K562 (cell line): ENCODE data around the gene ZNF319.

ENCODE experiments used
- CTCF ChIP-seq, 3 experiments: IDR thresholded peaks in 2 of 3; conservative IDR thresholded peaks in 1 of 3; 2 replicates each; pipeline ENCODE4 v1.5.1; 2011 to 2012; ENCODE audit warnings: low read length in 3 of 3, mild to moderate bottlenecking in 3 of 3, control low read depth in 2 of 3, improper control_type of control experiment in 1 of 3, inconsistent platforms in 1 of 3, low read depth in 1 of 3, mixed read lengths in 1 of 3, moderate library complexity in 1 of 3; ENCODE audit not compliant: insufficient read depth in 2 of 3
- POLR2A ChIP-seq: fragments of 450-650 bp; conservative IDR thresholded peaks from 2 replicates; pipeline ENCODE4 v1.6.1; 2016
- ZBED1 ChIP-seq: IDR thresholded peaks from 2 replicates; pipeline ENCODE4 v1.6.1; 2014
- ZNF311 ChIP-seq: fragments of 250-450 bp; sonication (Bioruptor Pico); IDR thresholded peaks from 2 replicates; pipeline ENCODE4 v1.4.0; 2020; ENCODE audit warnings: mild to moderate bottlenecking, moderate library complexity
- ZNF398 ChIP-seq: fragments of 250-450 bp; sonication (Bioruptor Pico); IDR thresholded peaks from 2 replicates; pipeline ENCODE4 v1.8.0; 2021; ENCODE audit warnings: moderate library complexity, mild to moderate bottlenecking, inconsistent platforms
- TF ChIP-seq, protein P1 (sequence below), 2 experiments: fragments of 450-650 bp; conservative IDR thresholded peaks; 2 replicates each; pipeline ENCODE4 v1.6.1; 2017; ENCODE audit warnings: mild to moderate bottlenecking in 2 of 2, moderate library complexity in 2 of 2
- TF ChIP-seq, protein P2 (sequence below), 2 experiments: fragments of 450-650 bp in 1 of 2; IDR thresholded peaks; 2 replicates each; pipeline ENCODE4 v1.6.1; 2011 to 2017; ENCODE audit warnings: low read depth in 2 of 2, antibody characterized with exemption in 1 of 2, borderline replicate concordance in 1 of 2, low read length in 1 of 2, mild to moderate bottlenecking in 1 of 2, mixed read lengths in 1 of 2; ENCODE audit not compliant: control insufficient read depth in 1 of 2

GRCh38 chr16:58024486-58025350 lies 24.2 kb upstream of the ZNF319 start:
- TF ChIP-seq POLR2A = peak; percentile 62
- TF ChIP-seq, protein P1, sequence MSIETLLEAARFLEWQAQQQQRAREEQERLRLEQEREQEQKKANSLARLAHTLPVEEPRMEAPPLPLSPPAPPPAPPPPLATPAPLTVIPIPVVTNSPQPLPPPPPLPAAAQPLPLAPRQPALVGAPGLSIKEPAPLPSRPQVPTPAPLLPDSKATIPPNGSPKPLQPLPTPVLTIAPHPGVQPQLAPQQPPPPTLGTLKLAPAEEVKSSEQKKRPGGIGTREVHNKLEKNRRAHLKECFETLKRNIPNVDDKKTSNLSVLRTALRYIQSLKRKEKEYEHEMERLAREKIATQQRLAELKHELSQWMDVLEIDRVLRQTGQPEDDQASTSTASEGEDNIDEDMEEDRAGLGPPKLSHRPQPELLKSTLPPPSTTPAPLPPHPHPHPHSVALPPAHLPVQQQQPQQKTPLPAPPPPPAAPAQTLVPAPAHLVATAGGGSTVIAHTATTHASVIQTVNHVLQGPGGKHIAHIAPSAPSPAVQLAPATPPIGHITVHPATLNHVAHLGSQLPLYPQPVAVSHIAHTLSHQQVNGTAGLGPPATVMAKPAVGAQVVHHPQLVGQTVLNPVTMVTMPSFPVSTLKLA (conservative IDR thresholded peaks at IDR 0.05) = peak in 1 of 2 experiments; percentile 50; a peak in 2 of 4 replicates
- TF ChIP-seq ZNF311 = no peak
- no peak for TF ChIP-seq ZNF398 (CRISPR knock-in tag)
- TF ChIP-seq ZBED1 = 0 out of 2 replicates have a peak, but pooled peaks have one; percentile 11
- TF ChIP-seq, protein P2, sequence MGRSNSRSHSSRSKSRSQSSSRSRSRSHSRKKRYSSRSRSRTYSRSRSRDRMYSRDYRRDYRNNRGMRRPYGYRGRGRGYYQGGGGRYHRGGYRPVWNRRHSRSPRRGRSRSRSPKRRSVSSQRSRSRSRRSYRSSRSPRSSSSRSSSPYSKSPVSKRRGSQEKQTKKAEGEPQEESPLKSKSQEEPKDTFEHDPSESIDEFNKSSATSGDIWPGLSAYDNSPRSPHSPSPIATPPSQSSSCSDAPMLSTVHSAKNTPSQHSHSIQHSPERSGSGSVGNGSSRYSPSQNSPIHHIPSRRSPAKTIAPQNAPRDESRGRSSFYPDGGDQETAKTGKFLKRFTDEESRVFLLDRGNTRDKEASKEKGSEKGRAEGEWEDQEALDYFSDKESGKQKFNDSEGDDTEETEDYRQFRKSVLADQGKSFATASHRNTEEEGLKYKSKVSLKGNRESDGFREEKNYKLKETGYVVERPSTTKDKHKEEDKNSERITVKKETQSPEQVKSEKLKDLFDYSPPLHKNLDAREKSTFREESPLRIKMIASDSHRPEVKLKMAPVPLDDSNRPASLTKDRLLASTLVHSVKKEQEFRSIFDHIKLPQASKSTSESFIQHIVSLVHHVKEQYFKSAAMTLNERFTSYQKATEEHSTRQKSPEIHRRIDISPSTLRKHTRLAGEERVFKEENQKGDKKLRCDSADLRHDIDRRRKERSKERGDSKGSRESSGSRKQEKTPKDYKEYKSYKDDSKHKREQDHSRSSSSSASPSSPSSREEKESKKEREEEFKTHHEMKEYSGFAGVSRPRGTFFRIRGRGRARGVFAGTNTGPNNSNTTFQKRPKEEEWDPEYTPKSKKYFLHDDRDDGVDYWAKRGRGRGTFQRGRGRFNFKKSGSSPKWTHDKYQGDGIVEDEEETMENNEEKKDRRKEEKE (IDR thresholded peaks at IDR 0.05; ENCODE audit: borderline replicate concordance in 1 of 2, control insufficient read depth in 1 of 2, low read depth in 2 of 2, low read length in 1 of 2) = no peak
- no peak for TF ChIP-seq CTCF (IDR thresholded peaks at IDR 0.05 in 2 of 3, conservative IDR thresholded peaks at IDR 0.05 in 1 of 3; ENCODE audit: insufficient read depth in 2 of 3, low read depth in 1 of 3, low read length in 3 of 3)
